Measurements from ENCODE around the gene POLE2.

POLE2 gene

DNA sequence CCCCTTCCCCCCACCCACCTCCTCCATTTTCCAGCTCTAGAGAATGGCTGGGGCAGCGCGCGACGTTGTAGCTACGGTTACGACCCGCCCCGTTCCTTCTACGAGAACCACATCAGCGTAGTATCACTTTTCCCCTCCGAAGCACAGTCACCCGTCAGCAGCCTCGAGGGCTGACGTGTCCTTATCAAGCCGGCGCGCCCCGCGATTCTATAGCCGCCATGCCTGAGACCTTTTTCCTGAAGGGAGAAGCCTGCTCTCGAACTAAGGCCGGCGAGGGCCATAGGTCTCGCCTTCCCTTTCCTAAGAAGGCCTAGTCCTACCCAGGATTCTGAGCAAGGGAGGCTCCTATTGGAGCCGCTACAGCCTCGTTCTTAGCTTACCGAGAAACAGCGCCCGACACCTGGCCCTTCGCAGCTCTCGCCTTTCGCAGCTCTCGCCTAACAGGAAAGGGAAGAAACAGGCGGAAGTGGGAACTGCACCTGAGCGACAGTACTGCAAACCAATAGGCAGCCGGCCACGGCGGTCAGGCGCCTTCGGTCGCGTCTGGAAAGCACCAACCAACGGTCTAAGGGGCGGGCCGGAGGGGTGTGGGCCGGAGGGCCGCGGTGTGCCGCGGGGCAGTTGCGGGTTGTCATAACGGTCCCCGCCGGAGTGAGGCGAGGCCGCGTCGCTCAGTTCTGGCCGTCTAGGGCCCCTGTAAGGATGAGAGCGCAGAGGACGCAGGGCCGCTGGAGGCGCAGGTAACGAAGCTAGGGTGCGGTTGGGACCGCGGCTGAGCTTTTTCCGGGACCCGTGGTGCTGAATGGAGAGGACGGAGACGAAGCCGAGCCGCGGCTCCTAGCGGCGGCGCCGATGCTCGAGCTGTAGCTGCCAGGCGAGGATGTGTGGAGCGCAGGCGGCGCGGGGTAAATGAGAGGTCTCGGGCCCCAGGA is 67.6 kb downstream of the POLE2 start, which contains the start of the genes MGAT2 and RPL36AL (continued):
- TF ChIP-seq, protein P1, sequence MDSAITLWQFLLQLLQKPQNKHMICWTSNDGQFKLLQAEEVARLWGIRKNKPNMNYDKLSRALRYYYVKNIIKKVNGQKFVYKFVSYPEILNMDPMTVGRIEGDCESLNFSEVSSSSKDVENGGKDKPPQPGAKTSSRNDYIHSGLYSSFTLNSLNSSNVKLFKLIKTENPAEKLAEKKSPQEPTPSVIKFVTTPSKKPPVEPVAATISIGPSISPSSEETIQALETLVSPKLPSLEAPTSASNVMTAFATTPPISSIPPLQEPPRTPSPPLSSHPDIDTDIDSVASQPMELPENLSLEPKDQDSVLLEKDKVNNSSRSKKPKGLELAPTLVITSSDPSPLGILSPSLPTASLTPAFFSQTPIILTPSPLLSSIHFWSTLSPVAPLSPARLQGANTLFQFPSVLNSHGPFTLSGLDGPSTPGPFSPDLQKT (IDR thresholded peaks at IDR 0.05; ENCODE audit: borderline replicate concordance, low read depth, low read length) = no peak
- TF ChIP-seq ZNF121 (tag by site-specific recombination; IDR thresholded peaks at IDR 0.05) (no peak), ZSCAN23 (tag by site-specific recombination; IDR thresholded peaks at IDR 0.05) (no peak), ZNF350 (tag by site-specific recombination; IDR thresholded peaks at IDR 0.05) (no peak), EGR2 (tag by site-specific recombination; IDR thresholded peaks at IDR 0.05; ENCODE audit: low read depth) (0 out of 2 replicates have a peak, but pooled peaks have one; percentile 15), SP3 (tag by site-specific recombination; IDR thresholded peaks at IDR 0.05) (peak; percentile 55), ZNF404 (tag by site-specific recombination; IDR thresholded peaks at IDR 0.05) (no peak), ZNF324 (tag by site-specific recombination; IDR thresholded peaks at IDR 0.05) (peak; percentile 47; the same call in 1 of the 2 replicates), ZBTB44 (tag by site-specific recombination; IDR thresholded peaks at IDR 0.05) (no peak), ZEB2 (tag by site-specific recombination; IDR thresholded peaks at IDR 0.05) (no peak; the same call in none of the 2 replicates), ZNF423 (tag by site-specific recombination; IDR thresholded peaks at IDR 0.05) (no peak), HIC1 (tag by site-specific recombination; IDR thresholded peaks at IDR 0.05) (no peak), ZNF777 (tag by site-specific recombination; IDR thresholded peaks at IDR 0.05; ENCODE audit: borderline replicate concordance) (peak; percentile 51; the same call in 1 of the 2 replicates), ZFP41 (tag by site-specific recombination; IDR thresholded peaks at IDR 0.05; ENCODE audit: borderline replicate concordance) (no peak), ZNF654 (tag by site-specific recombination; IDR thresholded peaks at IDR 0.05; ENCODE audit: low read depth) (no peak), ZNF266 (tag by site-specific recombination; IDR thresholded peaks at IDR 0.05; ENCODE audit: low read depth) (no peak), ZFP3 (tag by site-specific recombination; IDR thresholded peaks at IDR 0.05; ENCODE audit: low read depth) (peak; percentile 77), ZNF561 (tag by site-specific recombination; IDR thresholded peaks at IDR 0.05; ENCODE audit: borderline replicate concordance) (no peak), ZXDB (tag by site-specific recombination; IDR thresholded peaks at IDR 0.05) (no peak; the same call in none of the 2 replicates), ZNF660 (tag by site-specific recombination; IDR thresholded peaks at IDR 0.05) (0 out of 2 replicates have a peak, but pooled peaks have one; percentile 8), ZNF366 (tag by site-specific recombination; conservative IDR thresholded peaks at IDR 0.05) (no peak), ZFP37 (tag by site-specific recombination; IDR thresholded peaks at IDR 0.05) (peak; percentile 85), GFI1B (tag by site-specific recombination; IDR thresholded peaks at IDR 0.05) (0 out of 2 replicates have a peak, but pooled peaks have one; percentile 14), ZNF677 (tag by site-specific recombination; IDR thresholded peaks at IDR 0.05) (no peak), ZNF585B (tag by site-specific recombination; IDR thresholded peaks at IDR 0.05) (no peak), ZNF747 (tag by site-specific recombination; IDR thresholded peaks at IDR 0.05) (no peak), KLF8 (tag by site-specific recombination; IDR thresholded peaks at IDR 0.05) (peak; percentile 49; the same call in 1 of the 2 replicates), ZNF521 (tag by site-specific recombination; IDR thresholded peaks at IDR 0.05) (no peak), ZNF37A (tag by site-specific recombination; IDR thresholded peaks at IDR 0.05) (no peak), OSR2 (tag by site-specific recombination; IDR thresholded peaks at IDR 0.05) (no peak)
- TF ChIP-seq, protein P2, sequence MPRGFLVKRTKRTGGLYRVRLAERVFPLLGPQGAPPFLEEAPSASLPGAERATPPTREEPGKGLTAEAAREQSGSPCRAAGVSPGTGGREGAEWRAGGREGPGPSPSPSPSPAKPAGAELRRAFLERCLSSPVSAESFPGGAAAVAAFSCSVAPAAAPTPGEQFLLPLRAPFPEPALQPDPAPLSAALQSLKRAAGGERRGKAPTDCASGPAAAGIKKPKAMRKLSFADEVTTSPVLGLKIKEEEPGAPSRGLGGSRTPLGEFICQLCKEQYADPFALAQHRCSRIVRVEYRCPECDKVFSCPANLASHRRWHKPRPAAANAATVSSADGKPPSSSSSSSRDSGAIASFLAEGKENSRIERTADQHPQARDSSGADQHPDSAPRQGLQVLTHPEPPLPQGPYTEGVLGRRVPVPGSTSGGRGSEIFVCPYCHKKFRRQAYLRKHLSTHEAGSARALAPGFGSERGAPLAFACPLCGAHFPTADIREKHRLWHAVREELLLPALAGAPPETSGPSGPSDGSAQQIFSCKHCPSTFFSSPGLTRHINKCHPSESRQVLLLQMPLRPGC (tag by site-specific recombination; IDR thresholded peaks at IDR 0.05) = no peak; the same call in 1 of the 2 replicates
- TF ChIP-seq, protein P3, sequence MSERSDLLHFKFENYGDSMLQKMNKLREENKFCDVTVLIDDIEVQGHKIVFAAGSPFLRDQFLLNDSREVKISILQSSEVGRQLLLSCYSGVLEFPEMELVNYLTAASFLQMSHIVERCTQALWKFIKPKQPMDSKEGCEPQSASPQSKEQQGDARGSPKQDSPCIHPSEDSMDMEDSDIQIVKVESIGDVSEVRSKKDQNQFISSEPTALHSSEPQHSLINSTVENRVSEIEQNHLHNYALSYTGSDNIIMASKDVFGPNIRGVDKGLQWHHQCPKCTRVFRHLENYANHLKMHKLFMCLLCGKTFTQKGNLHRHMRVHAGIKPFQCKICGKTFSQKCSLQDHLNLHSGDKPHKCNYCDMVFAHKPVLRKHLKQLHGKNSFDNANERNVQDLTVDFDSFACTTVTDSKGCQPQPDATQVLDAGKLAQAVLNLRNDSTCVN (tag by site-specific recombination; optimal IDR thresholded peaks at IDR 0.05) = peak; percentile 61

Data from HEK293 (cell line).